Body of pancreas (tissue), 4 donors: ENCODE results near the gene FRMD5.

Source experiments
- POLR2A ChIP-seq, 3 donors: fragments of 450-650 bp; IDR thresholded peaks; one replicate each; pipeline ENCODE4 v1.6.1; 2016; ENCODE audit warnings: antibody characterized with exemption in 3 of 3, mild to moderate bottlenecking in 2 of 3
- TF ChIP-seq, protein P1 (sequence below), 7 experiments: fragments of 450-650 bp in 4 of 7; fragments of 200-600 bp in 3 of 7; sonication (generic) in 3 of 7; IDR thresholded peaks; one replicate each; pipeline ENCODE4 v1.5.1; 2016 to 2019; ENCODE audit warnings: antibody characterized with exemption in 7 of 7

- TF ChIP-seq POLR2A (IDR thresholded peaks at IDR 0.05), result no peak
- TF ChIP-seq, protein P1, sequence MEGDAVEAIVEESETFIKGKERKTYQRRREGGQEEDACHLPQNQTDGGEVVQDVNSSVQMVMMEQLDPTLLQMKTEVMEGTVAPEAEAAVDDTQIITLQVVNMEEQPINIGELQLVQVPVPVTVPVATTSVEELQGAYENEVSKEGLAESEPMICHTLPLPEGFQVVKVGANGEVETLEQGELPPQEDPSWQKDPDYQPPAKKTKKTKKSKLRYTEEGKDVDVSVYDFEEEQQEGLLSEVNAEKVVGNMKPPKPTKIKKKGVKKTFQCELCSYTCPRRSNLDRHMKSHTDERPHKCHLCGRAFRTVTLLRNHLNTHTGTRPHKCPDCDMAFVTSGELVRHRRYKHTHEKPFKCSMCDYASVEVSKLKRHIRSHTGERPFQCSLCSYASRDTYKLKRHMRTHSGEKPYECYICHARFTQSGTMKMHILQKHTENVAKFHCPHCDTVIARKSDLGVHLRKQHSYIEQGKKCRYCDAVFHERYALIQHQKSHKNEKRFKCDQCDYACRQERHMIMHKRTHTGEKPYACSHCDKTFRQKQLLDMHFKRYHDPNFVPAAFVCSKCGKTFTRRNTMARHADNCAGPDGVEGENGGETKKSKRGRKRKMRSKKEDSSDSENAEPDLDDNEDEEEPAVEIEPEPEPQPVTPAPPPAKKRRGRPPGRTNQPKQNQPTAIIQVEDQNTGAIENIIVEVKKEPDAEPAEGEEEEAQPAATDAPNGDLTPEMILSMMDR (IDR thresholded peaks at IDR 0.05), result no peak
These were observed 373.6 kb downstream of the FRMD5 start for GRCh38 chr15:43821505-43821904.
